ENCODE results near the gene REEP3. TPM values are rescaled to one million over a fixed set of nuclear protein-coding genes. Genes with fewer than 3 reads are reported as not detected.
"Not testable (repeated sequence)": the region's sequence is repeated elsewhere in the genome, so short reads cannot be mapped to it uniquely, and the experiment has no call there.

Gene REEP3
- total RNA-seq, 1 donor from 2014 or later: 13.6 TPM

DNA sequence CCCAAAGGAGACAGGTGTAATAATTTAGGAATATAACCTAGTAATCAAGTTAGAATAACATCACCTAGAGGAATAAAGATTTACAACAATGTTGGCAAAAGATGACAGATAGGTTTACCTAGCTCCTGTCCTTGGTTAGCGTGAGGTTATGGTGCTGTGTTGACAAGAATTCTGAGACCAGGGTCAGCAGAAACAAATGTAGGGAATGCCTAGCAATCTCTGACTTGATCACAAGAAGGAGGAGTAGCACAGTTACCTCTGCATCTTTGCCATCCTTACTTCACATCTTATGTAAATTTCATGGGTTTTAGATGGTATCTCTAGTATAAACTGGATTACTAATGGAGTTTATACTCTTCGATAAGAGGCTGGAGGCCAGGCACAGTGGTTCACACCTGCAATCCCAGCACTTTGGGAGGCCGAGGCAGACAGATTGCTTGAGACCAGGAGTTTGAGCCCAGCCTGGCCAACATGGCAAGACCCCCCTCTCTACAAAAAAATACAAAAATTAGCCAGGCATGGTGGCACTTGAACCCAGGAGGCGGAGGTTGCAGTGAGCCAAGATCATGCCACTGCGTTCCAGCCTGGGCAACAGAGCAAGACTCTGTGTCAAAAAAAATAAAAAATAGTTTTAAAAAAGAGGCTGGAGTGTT lies 37.1 kb downstream of the REEP3 start:
- no peak overlapping the region for H3K27ac ChIP-seq (ENCODE audit: low read depth, low read length)
- no peak overlapping the region for H3K4me3 ChIP-seq (ENCODE audit: low read length in 3 of 3)
- H3K9me3 ChIP-seq (ENCODE audit: control insufficient read depth in 3 of 3, low read length in 3 of 3): no peaks in the 10 kb centered on the region
- H3K4me1 ChIP-seq (ENCODE audit: control insufficient read depth in 3 of 3, insufficient read depth in 3 of 3, low read length in 3 of 3): peaks cover 0 to 3% (median 2%) of the 10 kb centered on the region in 3 donors
- H3K9ac ChIP-seq (ENCODE audit: low read depth in 1 of 3, low read length in 3 of 3): no peak overlapping the region
- H3K36me3 ChIP-seq (ENCODE audit: control insufficient read depth in 3 of 3, insufficient read depth in 3 of 3, low read length in 3 of 3): no peaks in the 10 kb centered on the region
- H3K27me3 ChIP-seq (ENCODE audit: control insufficient read depth in 3 of 3, insufficient read depth in 3 of 3, low read length in 3 of 3): no peaks in the 10 kb centered on the region

DNA sequence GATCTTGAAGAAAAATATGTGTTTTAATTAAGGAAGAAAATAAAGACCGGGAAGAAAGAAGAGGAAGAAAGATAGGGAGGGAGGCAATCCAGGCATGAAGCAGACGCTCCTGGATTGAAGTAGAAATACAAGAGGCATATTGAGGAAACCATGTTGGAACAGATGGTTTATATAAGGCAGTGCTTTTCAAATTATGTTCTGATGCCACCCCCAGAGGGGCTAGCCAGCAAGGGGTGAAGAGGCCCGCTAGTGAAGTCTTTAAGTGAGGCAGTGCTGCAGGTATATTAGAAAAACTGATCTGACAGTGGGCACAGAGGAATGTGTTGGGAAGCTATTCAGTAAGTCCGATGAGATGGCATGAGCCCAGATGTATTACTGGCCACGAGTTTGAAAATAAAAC lies 40.1 kb downstream of the REEP3 start:
- no peak overlapping the region for H3K9ac ChIP-seq (ENCODE audit: low read depth in 1 of 3, low read length in 3 of 3)
- H3K4me3 ChIP-seq (ENCODE audit: low read length in 3 of 3): no peak overlapping the region
- no peaks in the 10 kb centered on the region for H3K27me3 ChIP-seq (ENCODE audit: control insufficient read depth in 3 of 3, insufficient read depth in 3 of 3, low read length in 3 of 3)
- H3K9me3 ChIP-seq (ENCODE audit: control insufficient read depth in 3 of 3, low read length in 3 of 3): no peaks in the 10 kb centered on the region
- no peak overlapping the region for H3K27ac ChIP-seq (ENCODE audit: low read depth, low read length)
- no peaks in the 10 kb centered on the region for H3K36me3 ChIP-seq (ENCODE audit: control insufficient read depth in 3 of 3, insufficient read depth in 3 of 3, low read length in 3 of 3)
- peaks cover 0 to 2% (median 0%) of the 10 kb centered on the region in 3 donors for H3K4me1 ChIP-seq (ENCODE audit: control insufficient read depth in 3 of 3, insufficient read depth in 3 of 3, low read length in 3 of 3)

DNA sequence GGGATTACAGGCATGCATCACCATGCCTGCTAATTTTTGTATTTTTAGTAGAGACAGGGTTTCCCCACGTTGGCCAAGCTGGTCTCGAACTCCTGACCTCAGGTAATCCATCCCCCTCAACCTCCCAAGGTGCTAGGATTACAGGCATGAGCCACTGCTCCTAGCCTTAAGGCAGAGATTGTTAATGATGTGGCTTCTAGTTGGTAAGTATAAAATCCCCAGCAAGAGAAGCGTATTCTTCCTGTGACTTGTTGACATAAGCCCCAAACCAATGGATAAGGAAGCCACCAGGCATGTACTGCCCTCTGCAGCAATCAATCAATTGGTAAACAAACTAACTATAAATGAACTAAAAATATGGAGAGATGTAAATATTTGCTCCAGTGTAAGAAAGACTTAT lies 41.2 kb downstream of the REEP3 start:
- H3K9me3 ChIP-seq (ENCODE audit: control insufficient read depth in 3 of 3, low read length in 3 of 3): no peaks in the 10 kb centered on the region
- no peaks in the 10 kb centered on the region for H3K27me3 ChIP-seq (ENCODE audit: control insufficient read depth in 3 of 3, insufficient read depth in 3 of 3, low read length in 3 of 3)
- H3K4me1 ChIP-seq (ENCODE audit: control insufficient read depth in 3 of 3, insufficient read depth in 3 of 3, low read length in 3 of 3): peaks cover 0 to 2% (median 0%) of the 10 kb centered on the region in 3 donors
- no peak overlapping the region for H3K27ac ChIP-seq (ENCODE audit: low read depth, low read length)
- peaks cover 0 to 2% (median 0%) of the 10 kb centered on the region in 3 donors for H3K36me3 ChIP-seq (ENCODE audit: control insufficient read depth in 3 of 3, insufficient read depth in 3 of 3, low read length in 3 of 3)
- H3K9ac ChIP-seq (ENCODE audit: low read depth in 1 of 3, low read length in 3 of 3): no peak overlapping the region
- no peak overlapping the region for H3K4me3 ChIP-seq (ENCODE audit: low read length in 3 of 3)

DNA sequence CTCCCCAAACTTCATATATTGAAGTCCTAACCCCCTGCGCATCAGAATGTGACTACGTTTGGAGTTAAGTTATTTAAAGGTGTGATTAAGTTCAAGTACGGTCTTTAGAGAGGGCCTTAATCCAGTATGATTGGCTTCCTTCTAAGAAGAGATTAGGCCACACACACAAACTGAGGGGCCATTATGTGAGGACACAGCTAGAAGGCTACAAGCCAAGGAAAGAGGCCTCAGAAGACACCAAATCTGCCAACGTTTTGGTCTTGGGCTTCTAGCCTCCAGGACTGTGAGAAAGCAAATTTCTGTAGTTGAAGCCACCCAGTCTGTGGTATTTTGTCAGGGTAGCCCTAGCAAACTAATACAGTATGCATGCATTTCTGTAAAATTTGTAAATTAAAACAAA lies 41.7 kb downstream of the REEP3 start:
- Histone ChIP-seq H3K9me3 (ENCODE audit: control insufficient read depth in 3 of 3, low read length in 3 of 3) (no peaks in the 10 kb centered on the region), H3K4me1 (ENCODE audit: control insufficient read depth in 3 of 3, insufficient read depth in 3 of 3, low read length in 3 of 3) (peaks cover 0 to 2% (median 0%) of the 10 kb centered on the region in 3 donors), H3K4me3 (ENCODE audit: low read length in 3 of 3) (no peak overlapping the region), H3K27ac (ENCODE audit: low read depth, low read length) (no peak overlapping the region), H3K36me3 (ENCODE audit: control insufficient read depth in 3 of 3, insufficient read depth in 3 of 3, low read length in 3 of 3) (peaks cover 0 to 3% (median 0%) of the 10 kb centered on the region in 3 donors), H3K9ac (ENCODE audit: low read depth in 1 of 3, low read length in 3 of 3) (no peak overlapping the region), H3K27me3 (ENCODE audit: control insufficient read depth in 3 of 3, insufficient read depth in 3 of 3, low read length in 3 of 3) (no peaks in the 10 kb centered on the region)

DNA sequence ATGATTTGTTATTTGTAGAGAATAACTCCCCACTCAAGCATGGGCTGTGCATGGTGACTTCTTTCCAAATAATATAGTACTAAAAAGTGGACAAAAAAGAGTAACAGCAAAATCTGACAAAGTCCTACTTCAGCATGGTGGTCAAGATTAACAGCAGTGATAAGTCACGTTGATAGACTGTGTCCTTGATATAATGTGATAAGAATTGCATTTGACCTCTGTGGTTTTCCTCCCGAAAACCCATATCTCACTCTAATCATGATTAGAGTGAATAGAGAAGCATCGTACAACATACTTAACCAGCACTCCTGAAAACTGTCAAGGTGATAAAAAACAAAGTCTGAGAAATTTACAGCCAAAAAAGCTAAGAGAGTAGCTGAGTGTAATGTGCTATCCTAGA lies 42.4 kb downstream of the REEP3 start:
- H3K9ac ChIP-seq (ENCODE audit: low read depth in 1 of 3, low read length in 3 of 3): no peak overlapping the region
- no peak overlapping the region for H3K27ac ChIP-seq (ENCODE audit: low read depth, low read length)
- peaks cover 0 to 3% (median 0%) of the 10 kb centered on the region in 3 donors for H3K36me3 ChIP-seq (ENCODE audit: control insufficient read depth in 3 of 3, insufficient read depth in 3 of 3, low read length in 3 of 3)
- no peak overlapping the region for H3K4me3 ChIP-seq (ENCODE audit: low read length in 3 of 3)
- H3K9me3 ChIP-seq (ENCODE audit: control insufficient read depth in 3 of 3, low read length in 3 of 3): no peaks in the 10 kb centered on the region
- peaks cover 0 to 2% (median 0%) of the 10 kb centered on the region in 3 donors for H3K4me1 ChIP-seq (ENCODE audit: control insufficient read depth in 3 of 3, insufficient read depth in 3 of 3, low read length in 3 of 3)
- no peaks in the 10 kb centered on the region for H3K27me3 ChIP-seq (ENCODE audit: control insufficient read depth in 3 of 3, insufficient read depth in 3 of 3, low read length in 3 of 3)

DNA sequence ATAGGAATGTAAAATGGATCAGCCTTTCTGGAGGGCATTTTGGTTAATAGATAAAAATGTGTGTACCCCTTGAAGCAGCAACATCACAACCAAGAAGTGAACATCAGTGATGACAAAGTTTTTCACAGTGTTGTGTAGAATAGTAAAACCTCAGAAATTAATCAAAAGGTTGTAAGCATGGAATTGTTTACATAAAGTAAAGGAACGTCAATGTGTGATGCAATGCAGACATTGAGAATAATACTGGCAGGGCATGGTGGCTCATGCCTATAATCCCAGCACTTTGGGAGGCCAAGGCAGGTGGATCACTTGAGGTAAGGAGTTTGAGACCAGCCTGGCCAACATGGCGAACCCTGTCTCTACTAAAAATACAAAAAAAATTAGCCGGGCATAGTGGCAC lies 43.5 kb downstream of the REEP3 start:
- not testable (repeated sequence) for H3K27me3 ChIP-seq (ENCODE audit: control insufficient read depth in 3 of 3, insufficient read depth in 3 of 3, low read length in 3 of 3); H3K9ac ChIP-seq (ENCODE audit: low read depth in 1 of 3, low read length in 3 of 3); H3K36me3 ChIP-seq (ENCODE audit: control insufficient read depth in 3 of 3, insufficient read depth in 3 of 3, low read length in 3 of 3); H3K27ac ChIP-seq (ENCODE audit: low read depth, low read length); H3K4me3 ChIP-seq (ENCODE audit: low read length in 3 of 3); H3K4me1 ChIP-seq (ENCODE audit: control insufficient read depth in 3 of 3, insufficient read depth in 3 of 3, low read length in 3 of 3); H3K9me3 ChIP-seq (ENCODE audit: control insufficient read depth in 3 of 3, low read length in 3 of 3)

DNA sequence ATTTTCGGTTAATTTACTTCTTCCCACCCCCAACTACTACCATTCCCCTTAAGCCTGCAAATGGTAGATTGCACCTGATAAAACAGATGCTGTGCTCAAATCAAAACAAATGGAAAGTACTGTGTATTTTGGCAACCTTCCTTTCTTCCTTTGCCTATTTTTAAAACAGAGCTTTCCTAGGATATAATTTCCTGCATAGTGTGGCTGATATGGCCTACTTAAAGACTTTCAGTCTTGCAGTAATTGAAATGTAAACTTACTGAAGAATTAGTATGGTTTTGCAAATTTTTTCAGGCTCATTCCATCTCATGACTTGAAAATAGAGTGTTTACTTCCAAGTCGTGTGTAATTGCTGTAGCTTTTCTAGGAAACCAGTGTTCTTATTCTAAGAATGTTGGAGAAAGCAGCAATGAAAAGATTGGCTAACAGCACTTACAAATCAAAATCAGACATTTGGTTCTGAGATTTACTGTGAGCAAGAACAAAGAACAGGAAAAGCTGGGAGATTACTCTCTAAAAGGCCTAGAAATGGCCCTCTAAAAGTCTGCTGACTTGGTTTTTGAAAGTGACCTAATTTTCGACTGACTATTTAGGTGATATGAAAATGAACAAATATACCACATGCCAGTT lies 52.0 kb downstream of the REEP3 start:
- peaks cover 3 to 18% (median 17%) of the 10 kb centered on the region in 3 donors for H3K4me1 ChIP-seq (ENCODE audit: control insufficient read depth in 3 of 3, insufficient read depth in 3 of 3, low read length in 3 of 3)
- H3K9me3 ChIP-seq (ENCODE audit: control insufficient read depth in 3 of 3, low read length in 3 of 3): no peaks in the 10 kb centered on the region
- H3K27me3 ChIP-seq (ENCODE audit: control insufficient read depth in 3 of 3, insufficient read depth in 3 of 3, low read length in 3 of 3): no peaks in the 10 kb centered on the region
- H3K9ac ChIP-seq (ENCODE audit: low read depth in 1 of 3, low read length in 3 of 3): peak overlapping the region; percentile 34 to 75 (median 54)
- peak overlapping the region; percentile 66 for H3K27ac ChIP-seq (ENCODE audit: low read depth, low read length)
- peak overlapping the region in 2 of 3 donors; percentile 23 to 40 for H3K4me3 ChIP-seq (ENCODE audit: low read length in 3 of 3)
- no peaks in the 10 kb centered on the region for H3K36me3 ChIP-seq (ENCODE audit: control insufficient read depth in 3 of 3, insufficient read depth in 3 of 3, low read length in 3 of 3)

DNA sequence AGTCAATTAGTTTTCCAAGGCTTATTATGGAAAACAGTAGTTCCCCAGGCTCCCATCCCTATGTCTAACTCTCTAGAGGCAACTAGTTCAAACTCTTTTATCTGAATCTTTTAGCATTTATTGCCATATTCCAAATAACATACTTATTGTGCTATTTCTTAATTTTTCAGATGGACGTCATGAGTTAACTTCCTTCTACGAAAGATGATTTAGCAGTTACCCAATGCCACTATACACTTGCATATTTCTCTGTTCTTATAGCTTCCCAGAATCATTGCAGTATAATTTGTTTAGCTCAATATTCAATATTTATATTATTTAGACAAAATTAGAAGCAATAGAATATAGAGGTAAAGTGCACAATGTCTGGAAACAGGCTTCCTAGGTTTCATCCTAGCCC lies 52.8 kb downstream of the REEP3 start:
- Histone ChIP-seq H3K9ac (ENCODE audit: low read depth in 1 of 3, low read length in 3 of 3) (no peak overlapping the region), H3K4me3 (ENCODE audit: low read length in 3 of 3) (no peak overlapping the region), H3K4me1 (ENCODE audit: control insufficient read depth in 3 of 3, insufficient read depth in 3 of 3, low read length in 3 of 3) (peaks cover 3 to 18% (median 17%) of the 10 kb centered on the region in 3 donors), H3K36me3 (ENCODE audit: control insufficient read depth in 3 of 3, insufficient read depth in 3 of 3, low read length in 3 of 3) (no peaks in the 10 kb centered on the region), H3K9me3 (ENCODE audit: control insufficient read depth in 3 of 3, low read length in 3 of 3) (no peaks in the 10 kb centered on the region), H3K27me3 (ENCODE audit: control insufficient read depth in 3 of 3, insufficient read depth in 3 of 3, low read length in 3 of 3) (no peaks in the 10 kb centered on the region), H3K27ac (ENCODE audit: low read depth, low read length) (peak overlapping the region; percentile 66)

DNA sequence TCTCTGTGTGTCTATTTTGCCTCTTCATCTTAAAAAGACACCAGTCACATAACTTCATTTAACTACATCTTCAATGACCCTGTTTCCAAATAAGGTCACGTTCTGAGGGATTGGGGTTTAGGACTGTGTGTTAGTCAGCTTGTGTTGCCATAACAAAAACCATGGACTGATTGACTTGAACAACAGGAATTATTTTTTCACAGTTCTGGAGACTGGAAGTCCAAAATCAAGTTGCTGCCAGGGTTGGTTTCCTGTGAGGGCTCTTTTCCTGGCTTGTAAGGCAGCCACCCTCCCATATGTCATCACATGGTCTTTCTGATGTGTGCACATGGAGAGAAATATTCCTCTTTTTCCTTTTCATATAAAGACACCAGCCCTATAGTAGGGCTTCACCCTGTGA lies 55.3 kb downstream of the REEP3 start:
- Histone ChIP-seq H3K4me1 (ENCODE audit: control insufficient read depth in 3 of 3, insufficient read depth in 3 of 3, low read length in 3 of 3) (peaks cover 3 to 19% (median 18%) of the 10 kb centered on the region in 3 donors), H3K27me3 (ENCODE audit: control insufficient read depth in 3 of 3, insufficient read depth in 3 of 3, low read length in 3 of 3) (no peaks in the 10 kb centered on the region), H3K27ac (ENCODE audit: low read depth, low read length) (no peak overlapping the region), H3K9me3 (ENCODE audit: control insufficient read depth in 3 of 3, low read length in 3 of 3) (no peaks in the 10 kb centered on the region), H3K4me3 (ENCODE audit: low read length in 3 of 3) (no peak overlapping the region), H3K9ac (ENCODE audit: low read depth in 1 of 3, low read length in 3 of 3) (no peak overlapping the region), H3K36me3 (ENCODE audit: control insufficient read depth in 3 of 3, insufficient read depth in 3 of 3, low read length in 3 of 3) (no peaks in the 10 kb centered on the region)

DNA sequence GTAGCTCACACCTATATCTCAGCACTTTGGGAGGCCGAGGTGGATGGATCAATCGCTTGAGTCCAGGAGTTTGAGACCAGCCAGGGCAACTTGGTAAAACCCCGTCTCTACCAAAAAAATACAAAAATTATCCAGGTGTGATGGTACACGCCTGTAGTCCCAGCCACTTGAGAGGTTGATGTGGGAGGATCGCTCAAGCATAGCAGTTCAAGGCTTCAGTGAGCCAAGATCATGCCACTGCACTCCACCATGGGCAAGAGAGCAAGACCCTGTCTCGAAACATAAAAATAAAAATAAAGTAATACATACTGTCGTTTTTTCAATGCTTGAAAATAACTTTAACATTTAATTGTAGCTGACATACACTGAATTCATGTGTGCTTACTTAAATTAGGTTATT lies 57.3 kb downstream of the REEP3 start:
- Histone ChIP-seq H3K4me1 (ENCODE audit: control insufficient read depth in 3 of 3, insufficient read depth in 3 of 3, low read length in 3 of 3) (peaks cover 3 to 12% (median 9%) of the 10 kb centered on the region in 3 donors), H3K9me3 (ENCODE audit: control insufficient read depth in 3 of 3, low read length in 3 of 3) (no peaks in the 10 kb centered on the region), H3K36me3 (ENCODE audit: control insufficient read depth in 3 of 3, insufficient read depth in 3 of 3, low read length in 3 of 3) (no peaks in the 10 kb centered on the region), H3K9ac (ENCODE audit: low read depth in 1 of 3, low read length in 3 of 3) (no peak overlapping the region), H3K27ac (ENCODE audit: low read depth, low read length) (no peak overlapping the region), H3K27me3 (ENCODE audit: control insufficient read depth in 3 of 3, insufficient read depth in 3 of 3, low read length in 3 of 3) (no peaks in the 10 kb centered on the region), H3K4me3 (ENCODE audit: low read length in 3 of 3) (no peak overlapping the region)
